Activated CD4-positive, alpha-beta T cell treated with anti-CD3 and anti-CD28 coated beads, Interleukin-2, amount 10 ng/mL, durations not matched to agents 24 days and 14 days (primary cell): Measurements from ENCODE around the gene GSTM1. TPM values are rescaled to one million over a fixed set of nuclear protein-coding genes. Genes with fewer than 3 reads are reported as not detected.

Source experiments
- DNase-seq: peaks from one replicate; pipeline ENCODE4 v3.0.0; 2022
- H3K27ac Mint-ChIP-seq: one replicate; pipeline ENCODE4 v1.8.0; 2022; ENCODE audit warnings: mild to moderate bottlenecking, mixed read lengths
- H3K27me3 Mint-ChIP-seq: one replicate; pipeline ENCODE4 v1.8.0; 2022; ENCODE audit warnings: mixed read lengths
- H3K36me3 Mint-ChIP-seq: one replicate; pipeline ENCODE4 v1.8.0; 2022; ENCODE audit warnings: low read depth, mild to moderate bottlenecking, mixed read lengths
- H3K4me1 Mint-ChIP-seq: one replicate; pipeline ENCODE4 v1.8.0; 2021; ENCODE audit warnings: mixed read lengths
- H3K4me3 Mint-ChIP-seq: one replicate; pipeline ENCODE4 v1.8.0; 2022; ENCODE audit warnings: mild to moderate bottlenecking, moderate library complexity, mixed read lengths
- H3K9me3 Mint-ChIP-seq: one replicate; pipeline ENCODE4 v1.8.0; 2021; ENCODE audit warnings: mixed read lengths
- intact Hi-C: fragments of 100-400 bp; cut with micrococcal nuclease; formaldehyde crosslinking; loops from one replicate; pipeline ENCODE4 v1.15.1; 2023
- total RNA-seq: library from RNA; stranded (reverse); gene quantifications from 2 replicates; pipeline ENCODE4 v1.2.3, GENCODE V29; 2022

Gene GSTM1
- total RNA-seq, 1 donor from 2014 or later, result 92.2 TPM

DNA sequence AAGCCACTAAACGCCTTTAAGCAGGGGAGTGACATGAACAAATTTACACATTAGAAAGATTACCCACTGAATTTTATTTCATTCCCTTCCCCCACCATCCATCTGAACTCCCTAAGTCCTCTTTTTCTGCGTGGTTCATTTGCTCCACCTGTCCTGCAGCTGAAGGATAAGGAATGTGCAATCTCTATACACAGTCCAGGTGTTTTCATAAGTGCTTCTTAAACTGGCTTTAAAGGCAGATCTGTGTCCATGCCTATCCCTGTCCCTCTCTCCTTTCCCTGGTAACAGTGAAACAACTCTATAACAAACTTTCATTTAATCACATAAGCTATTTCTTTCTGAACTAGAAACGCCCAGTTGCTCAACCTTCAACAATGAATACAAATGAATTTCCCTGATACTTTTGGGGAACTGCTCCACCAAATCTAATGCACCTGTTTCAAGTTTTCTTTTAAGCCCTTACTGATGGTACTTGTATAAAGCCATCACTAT lies 44.8 kb downstream of the GSTM1 start:
- H3K27ac Mint-ChIP-seq, result no peak overlapping the region
- no peaks in the 10 kb centered on the region for H3K9me3 Mint-ChIP-seq
- peaks cover 14% of the 10 kb centered on the region for H3K27me3 Mint-ChIP-seq
- no peaks in the 10 kb centered on the region for H3K4me1 Mint-ChIP-seq
- H3K4me3 Mint-ChIP-seq, result no peak overlapping the region
- DNase-seq, result no peak
- no peaks in the 10 kb centered on the region for H3K36me3 Mint-ChIP-seq
- intact Hi-C loops, result no loop called here

- Mint-ChIP-seq H3K4me3 (no peak overlapping the region), H3K27me3 (peaks cover 18% of the 10 kb centered on the region), H3K9me3 (no peaks in the 10 kb centered on the region)
Measured at GRCh38 chr1:109733236-109733870, 45.7 kb downstream of the GSTM1 start.

DNA sequence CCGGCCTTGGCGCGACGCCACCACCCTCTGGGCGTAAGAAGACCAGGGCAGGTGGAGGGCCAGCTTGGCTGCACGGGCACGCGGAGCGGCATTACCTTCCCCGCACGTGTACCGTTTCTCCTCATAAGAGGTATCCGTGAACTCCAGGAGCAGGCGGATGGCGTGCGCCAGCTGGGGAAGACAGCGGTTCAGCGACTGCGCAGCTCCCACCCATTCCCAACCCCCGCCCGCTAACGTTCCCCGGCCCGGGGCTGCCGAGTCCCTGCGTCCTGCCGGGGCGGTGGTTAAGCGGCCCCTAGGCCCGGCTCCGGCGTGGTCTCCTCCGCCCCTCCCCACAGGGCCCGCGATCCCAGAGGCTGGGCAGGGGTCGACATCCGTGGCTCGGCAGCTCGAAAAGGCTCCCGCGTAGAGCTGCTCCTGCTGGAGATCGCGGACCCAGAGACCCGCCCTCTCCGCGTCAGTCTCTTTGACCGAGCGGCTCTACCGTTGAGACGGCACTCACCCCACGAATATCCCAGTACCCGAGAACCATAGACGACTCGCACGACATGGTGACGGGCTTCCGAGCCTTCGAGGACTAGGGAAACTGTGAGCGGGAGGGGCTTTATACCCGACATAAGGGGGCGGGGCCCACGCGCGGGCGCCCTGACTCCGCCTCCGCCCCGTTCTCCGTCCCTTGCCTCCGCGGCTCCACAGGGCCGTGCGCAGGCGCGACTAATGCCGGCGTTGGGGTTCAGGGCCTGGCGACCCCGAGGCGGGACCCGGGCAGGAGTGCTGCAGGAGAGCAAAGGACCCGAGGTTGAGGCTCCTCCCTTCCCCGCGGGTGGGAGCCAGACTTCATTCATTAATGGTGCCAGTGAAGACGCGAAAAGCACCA lies 52.4 kb downstream of the GSTM1 start:
- Mint-ChIP-seq H3K4me1 (peaks cover 6% of the 10 kb centered on the region), H3K27ac (peak overlapping the region; percentile 64), H3K4me3 (peak overlapping the region; percentile 87), H3K27me3 (peaks cover 30% of the 10 kb centered on the region), H3K36me3 (no peaks in the 10 kb centered on the region), H3K9me3 (no peaks in the 10 kb centered on the region)
- intact Hi-C loops, result loop anchor here (2.0 kb wide), 1 partner anchor 53 kb away; the partner anchor contains the start of gene GSTM1
- peak; percentile 96 for DNase-seq

More at GRCh38 chr1:109733236-109733870, 45.7 kb downstream of the GSTM1 start:
- no peaks in the 10 kb centered on the region for H3K4me1 Mint-ChIP-seq
- intact Hi-C loops, result no loop called here
- no peaks in the 10 kb centered on the region for H3K36me3 Mint-ChIP-seq
- no peak for DNase-seq
- no peak overlapping the region for H3K27ac Mint-ChIP-seq

DNA sequence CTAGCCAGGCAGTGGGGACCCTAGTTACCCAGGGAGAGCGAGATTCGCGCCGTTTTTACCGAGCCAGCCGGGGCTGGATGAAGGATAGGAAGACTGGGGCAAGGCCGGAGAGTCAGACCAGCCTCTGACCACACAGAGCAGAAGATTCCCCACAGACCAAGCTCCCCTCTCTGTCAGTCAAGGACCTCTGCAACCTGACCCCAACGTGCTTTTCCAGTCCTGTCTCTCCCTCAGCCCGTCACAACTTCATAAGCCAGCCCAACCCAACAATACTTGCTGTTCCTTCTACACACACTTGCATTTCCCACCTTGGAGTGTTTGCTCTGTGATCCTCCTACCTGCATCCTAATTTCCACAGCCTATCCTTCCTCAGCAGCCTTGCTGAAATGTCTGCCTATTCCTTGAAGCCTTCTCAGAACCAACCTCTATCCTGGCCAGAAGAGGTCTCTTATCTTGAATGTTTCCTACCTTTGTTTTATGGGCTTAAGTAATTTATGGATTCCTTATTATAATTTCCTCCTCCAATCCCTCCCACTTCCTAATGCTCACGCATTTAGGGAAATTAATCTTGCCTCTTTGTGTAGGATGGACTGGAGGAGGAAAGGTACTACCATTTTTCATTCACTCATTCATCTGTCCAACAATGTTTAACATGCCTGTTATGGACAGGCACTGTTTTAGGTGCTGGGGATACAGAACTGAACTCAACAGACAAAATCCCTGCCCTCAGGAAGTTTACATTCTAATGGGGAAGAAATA lies 53.2 kb downstream of the GSTM1 start, which contains the start of gene GSTM3:
Gene GSTM3 (minus strand): TSS at position 424 of the 759 bp plus-strand sequence. CDS start 751 bp downstream, outside the sequence.
- no peaks in the 10 kb centered on the region for H3K9me3 Mint-ChIP-seq
- H3K27me3 Mint-ChIP-seq, result peaks cover 35% of the 10 kb centered on the region
- H3K4me1 Mint-ChIP-seq, result peaks cover 6% of the 10 kb centered on the region
- peak within 1 kb of the TSS; percentile 87 for H3K4me3 Mint-ChIP-seq
- H3K27ac Mint-ChIP-seq, result peak within 1 kb of the TSS; percentile 64
- H3K36me3 Mint-ChIP-seq, result no peaks in the 10 kb centered on the region
- no peak for DNase-seq
- intact Hi-C loops, result loop anchor here (2.0 kb wide), 1 partner anchor 54 kb away; the partner anchor contains the start of gene GSTM1

Other genes starting within 250 kb of the GSTM1 start
- gene SYPL2, start 221.3 kb upstream of the GSTM1 start, total RNA-seq, result 0.07 TPM in 1 of 2 replicates, not detected in the other
- 15.1 and 15.6 TPM in 2 replicates for gene ATXN7L2, start 203.9 kb upstream of the GSTM1 start, total RNA-seq
- 11.3 and 13.1 TPM in 2 replicates for gene CYB561D1, start 193.7 kb upstream of the GSTM1 start, total RNA-seq
- gene AMIGO1, start 178.1 kb upstream of the GSTM1 start, total RNA-seq, result 1.1 TPM in 2 replicates
- 0.14 TPM in 1 of 2 replicates, not detected in the other for gene GPR61, start 147.9 kb upstream of the GSTM1 start, total RNA-seq
- 8.7 and 8.8 TPM in 2 replicates for gene GNAI3, start 139.2 kb upstream of the GSTM1 start, total RNA-seq
- gene GNAT2, start 68.2 kb upstream of the GSTM1 start, total RNA-seq, result 0.33 TPM in 2 replicates
- gene AMPD2, start 68.0 kb upstream of the GSTM1 start, total RNA-seq, result 92.2 and 97.8 TPM in 2 replicates
- gene GSTM4, start 31.7 kb upstream of the GSTM1 start, total RNA-seq, result 6.8 and 9.9 TPM in 2 replicates
- gene GSTM2, start 19.8 kb upstream of the GSTM1 start, total RNA-seq, result 17.5 and 18.4 TPM in 2 replicates
- 0.07 TPM in 1 of 2 replicates, not detected in the other for gene GSTM5, start 24.4 kb downstream of the GSTM1 start, total RNA-seq
- gene GSTM3, start 53.2 kb downstream of the GSTM1 start, total RNA-seq, result 12.4 and 13.0 TPM in 2 replicates
- gene EPS8L3, start 76.1 kb downstream of the GSTM1 start, total RNA-seq, result not detected in 2 replicates
- gene CSF1, start 223.0 kb downstream of the GSTM1 start, total RNA-seq, result 190 and 193 TPM in 2 replicates